A549 treated with DMSO at 1 μM for 4 hours (cell line): Measurements from ENCODE around the gene NDUFC1. TPM values are rescaled to one million over a fixed set of nuclear protein-coding genes. Genes with fewer than 3 reads are reported as not detected.

Experiments
- total RNA-seq: library from RNA; stranded (reverse); fragments of 200-300 nt; extraction: Qiagen RNA extraction; gene quantifications from 5 replicates; pipeline ENCODE4 v1.2.3, GENCODE V29; 2022; ENCODE audit warnings: low read depth

The NDUFC1 gene
- total RNA-seq: 70.3 to 78.8 TPM (median 73.3 TPM) in 5 replicates

GRCh38 chr4:139301821-139302611 is at the start of gene NDUFC1:
TSS of gene NDUFC1 (minus strand) at chr4:139302477. CDS start at chr4:139295798, 6,679 bp downstream.

GRCh38 chr4:139301113-139301820 is 1.0 kb downstream of the NDUFC1 start, which contains the start of gene NAA15:
TSS of gene NAA15 (plus strand) at chr4:139301505. CDS start at chr4:139301778, 273 bp downstream.

GRCh38 chr4:139279760-139280620 is 22.3 kb downstream of the NDUFC1 start, which contains the start of gene MGARP:
TSS of gene MGARP (minus strand) at chr4:139280225. CDS start at chr4:139280158, 67 bp downstream.

Other genes starting within 250 kb of the NDUFC1 start
- gene ELF2, start 125.3 kb downstream of the NDUFC1 start, total RNA-seq: 12.5 to 16.6 TPM (median 15.1 TPM) in 5 replicates
- 0.47 to 0.85 TPM (median 0.82 TPM) in 5 replicates for gene MGARP, start 22.3 kb downstream of the NDUFC1 start, total RNA-seq
- gene NAA15, start 972 bp downstream of the NDUFC1 start, total RNA-seq: 26.1 to 38.4 TPM (median 32.1 TPM) in 5 replicates
- 2.2 to 3.2 TPM (median 2.6 TPM) in 5 replicates for gene RAB33B, start 151.6 kb upstream of the NDUFC1 start, total RNA-seq